ENCODE data around the gene LY6G6C.
A peak's percentile ranks its signal among the peaks of the same experiment; 100 is the strongest.

Gene LY6G6C

GRCh38 chr6:31740397-31741223, 19.1 kb upstream of the LY6G6C start:
- no peak for DNase-seq

- peak; percentile 100 for DNase-seq
These were observed 18.3 kb upstream of the LY6G6C start, which contains the start of gene MSH5 for GRCh38 chr6:31739639-31740396. Gene MSH5 (plus strand): TSS chr6:31740005. CDS start chr6:31740467, 462 bp downstream.

DNA sequence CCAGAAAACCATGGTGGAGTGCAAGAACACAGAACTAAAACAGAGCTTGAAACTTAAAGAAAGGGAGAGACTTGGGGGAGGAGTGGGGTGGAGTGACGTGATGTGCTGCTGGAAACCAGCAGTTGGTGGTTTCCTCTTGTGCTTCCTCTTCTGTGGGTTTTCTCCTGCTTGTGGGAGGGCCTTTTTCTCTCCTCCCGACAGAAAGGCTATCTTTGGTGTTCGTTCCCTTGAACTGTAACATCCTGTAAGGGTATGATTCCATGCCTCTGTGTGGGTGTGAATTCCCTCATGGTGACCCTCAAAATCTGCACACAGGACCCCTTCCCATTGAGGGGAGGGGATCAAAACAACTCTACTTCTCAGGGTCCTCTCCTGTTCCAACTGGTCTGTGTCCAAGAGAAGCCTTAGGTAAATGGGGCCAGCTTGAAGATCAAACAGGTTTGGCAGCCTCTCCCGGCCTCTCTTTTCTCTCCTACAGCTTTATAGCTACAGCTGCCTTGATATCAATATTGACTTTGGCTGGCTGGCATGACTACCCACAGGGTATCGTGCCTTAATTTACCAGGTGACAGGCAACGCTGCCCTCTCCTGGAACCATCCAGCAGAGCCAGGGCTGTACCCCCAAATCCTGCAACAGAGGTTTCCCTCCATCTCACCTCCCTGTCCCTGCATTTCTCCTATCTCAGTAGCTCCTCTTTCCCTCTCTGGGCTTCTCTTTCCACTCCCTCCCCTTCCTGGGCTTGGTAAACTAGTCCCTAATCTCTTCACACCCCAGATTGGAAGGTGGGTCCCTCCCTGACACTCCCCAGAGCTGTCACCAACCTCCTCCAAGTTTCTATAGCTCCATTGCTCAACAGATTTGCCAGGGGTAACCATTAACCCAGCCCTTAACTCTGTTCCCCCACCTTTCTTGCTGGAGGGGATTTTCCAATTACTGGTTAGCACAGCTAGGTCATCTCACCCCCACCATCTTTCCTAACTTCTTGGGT, 16.7 kb upstream of the LY6G6C start:
- DNase-seq: peak; percentile 81

DNA sequence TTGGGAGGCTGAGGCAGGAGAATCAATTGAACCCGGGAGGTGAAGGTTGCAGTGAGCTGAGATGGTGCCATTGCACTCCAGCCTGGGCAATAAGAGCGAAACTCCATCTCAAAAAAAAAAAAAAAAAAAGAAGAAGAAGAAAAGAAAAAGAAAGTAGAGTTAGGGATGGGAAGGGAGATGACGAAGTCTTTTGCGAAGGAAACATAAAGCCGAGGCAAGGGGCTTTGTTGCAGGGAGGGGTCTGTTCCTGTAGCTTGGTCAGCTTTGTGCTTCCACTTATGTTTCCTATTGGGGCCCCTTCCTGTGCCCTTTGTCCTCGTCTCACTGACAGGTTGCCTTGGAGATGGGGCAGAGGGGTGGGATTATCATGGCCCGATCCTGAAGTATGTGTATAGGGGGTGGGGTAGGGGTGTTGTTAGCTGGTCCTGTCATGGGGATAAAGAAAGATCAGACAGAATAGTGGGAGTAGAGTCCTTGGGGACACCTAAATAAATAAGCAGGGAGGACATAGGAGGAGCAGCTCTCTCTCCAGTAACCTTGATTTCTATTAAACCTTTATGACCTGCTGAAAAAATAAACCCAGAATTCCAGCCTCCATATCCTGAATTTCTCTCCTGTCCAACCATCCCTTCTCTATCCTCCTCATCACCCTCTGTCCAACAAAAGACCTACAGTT, 15.9 kb upstream of the LY6G6C start:
- DNase-seq: no peak

DNA sequence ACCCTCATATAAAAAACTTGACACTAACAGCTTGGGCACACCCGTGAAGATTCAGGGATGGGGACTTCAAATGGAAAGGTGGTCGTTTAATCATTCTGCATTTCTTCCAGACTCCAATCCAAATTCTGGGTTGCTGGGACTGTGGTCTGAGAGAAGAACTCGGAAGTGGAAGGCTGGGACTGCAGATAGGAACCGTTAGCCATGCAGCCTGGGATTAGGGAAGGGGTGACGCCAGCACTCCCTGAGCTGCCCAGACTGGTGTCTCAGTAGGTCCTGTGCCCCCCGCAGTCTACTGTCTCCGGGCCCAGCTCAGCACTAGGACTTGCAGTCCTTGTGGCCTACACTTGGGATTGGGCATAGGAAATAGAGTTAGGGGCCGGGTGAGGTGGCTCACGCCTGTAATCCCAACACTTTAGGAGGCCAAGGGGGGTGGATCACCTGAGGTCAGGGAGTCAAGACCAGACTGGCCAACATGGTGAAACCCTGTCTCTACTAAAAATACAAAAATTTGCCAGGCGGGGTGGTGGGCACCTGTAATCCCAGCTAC, 15.3 kb upstream of the LY6G6C start:
- DNase-seq: no peak

- DNase-seq: peak; percentile 91
These were observed 14.6 kb upstream of the LY6G6C start, which contains the start of gene CLIC1 for GRCh38 chr6:31736021-31736767. Gene CLIC1 (minus strand): TSS chr6:31736530. CDS start chr6:31736300, 230 bp downstream.

DNA sequence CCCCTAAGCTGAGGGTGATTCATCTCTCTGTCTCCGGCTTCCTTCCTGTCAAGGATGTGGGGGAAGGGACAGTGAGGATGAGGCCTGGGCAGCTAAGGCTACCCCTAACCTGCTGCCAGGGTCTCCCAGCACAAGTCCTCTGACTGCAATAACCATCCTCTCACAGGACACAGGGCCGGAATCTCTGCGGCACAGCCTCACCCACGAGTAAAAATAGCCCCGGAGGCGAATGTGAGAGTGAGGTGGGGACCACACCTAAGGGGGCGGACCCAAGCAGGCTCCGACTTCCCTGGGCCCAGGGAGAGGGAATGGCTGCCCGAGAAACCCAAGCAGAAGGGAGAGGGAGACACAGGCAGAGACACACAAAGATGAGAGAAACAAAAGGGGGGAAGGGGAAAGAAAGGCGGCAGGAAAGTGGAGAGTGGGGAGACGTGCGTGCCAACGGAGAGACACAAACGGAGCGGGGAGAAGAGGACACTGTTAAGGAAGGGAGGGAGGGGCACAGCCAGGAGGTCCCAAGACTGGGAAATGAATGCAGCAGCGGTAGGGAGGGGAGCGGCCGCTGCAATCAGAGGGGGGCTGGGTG, 13.4 kb upstream of the LY6G6C start:
- peak; percentile 88 for DNase-seq

DNA sequence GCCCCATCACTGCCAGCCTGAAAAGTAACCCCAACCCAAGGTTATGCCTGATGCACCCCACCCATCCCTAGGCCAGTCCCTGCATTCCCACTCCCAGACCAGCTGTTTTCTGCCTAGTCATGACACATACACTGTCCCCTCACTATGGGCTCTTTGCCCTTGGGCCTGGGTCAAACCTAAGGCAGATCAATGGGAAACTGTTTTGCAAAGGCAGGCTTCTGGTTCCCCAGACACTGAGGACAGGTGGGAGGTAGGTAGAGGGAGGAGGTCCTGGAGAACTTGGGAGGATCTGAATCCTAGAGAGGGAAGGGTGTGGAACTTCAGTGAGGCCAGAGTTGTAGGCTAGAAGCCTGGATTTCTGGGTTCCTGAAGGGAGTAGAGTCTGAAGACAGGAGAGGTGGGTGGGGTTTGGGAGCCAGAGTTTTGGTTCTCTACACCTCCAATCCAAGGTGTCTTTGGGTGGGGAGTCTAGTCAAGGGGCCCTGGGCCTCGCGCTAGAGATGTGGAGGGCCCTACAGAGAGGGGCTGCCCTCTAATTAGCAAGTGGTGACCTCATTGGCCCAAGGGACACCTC, 12.8 kb upstream of the LY6G6C start:
- no peak for DNase-seq

- no peak for DNase-seq
These were observed 12.2 kb upstream of the LY6G6C start for GRCh38 chr6:31733734-31734133.

- no peak for DNase-seq
These were observed 10.5 kb upstream of the LY6G6C start for GRCh38 chr6:31732029-31732428.

- DNase-seq: peak; percentile 26
These were observed 9.1 kb upstream of the LY6G6C start for GRCh38 chr6:31730631-31731086.

DNA sequence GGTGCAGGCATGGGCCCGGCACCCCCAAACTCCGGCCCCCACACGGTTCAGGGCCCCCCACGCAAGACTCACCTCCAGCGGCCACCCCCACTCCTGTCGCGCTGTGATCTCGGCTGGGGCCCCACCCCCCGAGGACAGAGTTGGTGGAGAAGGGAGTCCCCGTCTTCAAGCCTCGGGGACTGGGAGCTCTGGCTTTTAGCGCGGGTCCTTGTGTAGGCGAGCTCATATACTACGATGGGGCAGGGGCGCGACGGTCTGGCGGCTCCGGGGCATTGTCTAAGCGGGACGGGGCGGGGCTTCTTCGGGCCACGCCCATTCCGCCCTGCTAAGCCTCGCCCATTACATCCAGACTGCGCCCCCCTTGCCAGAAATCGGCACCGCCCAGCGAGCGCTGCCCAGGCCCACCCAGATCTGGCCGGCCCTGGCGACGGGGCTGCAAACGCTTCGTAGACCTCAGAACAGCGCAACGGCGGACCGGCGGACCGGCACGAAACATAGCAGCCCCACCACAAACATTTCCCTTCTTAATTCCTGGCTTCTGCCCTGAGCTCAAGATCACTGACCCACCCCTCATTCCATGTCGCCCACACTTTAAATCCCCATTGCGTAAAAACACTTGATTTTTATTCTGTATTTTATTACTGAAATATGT, 8.6 kb upstream of the LY6G6C start:
- DNase-seq: peak; percentile 91

GRCh38 chr6:31729515-31729978, 8.0 kb upstream of the LY6G6C start:
- DNase-seq: peak; percentile 90

- DNase-seq: no peak
These were observed 7.4 kb upstream of the LY6G6C start, which contains the start of gene DDAH2 for GRCh38 chr6:31728767-31729514. Gene DDAH2 (minus strand): TSS chr6:31729299. CDS start chr6:31729161, 138 bp downstream.

DNA sequence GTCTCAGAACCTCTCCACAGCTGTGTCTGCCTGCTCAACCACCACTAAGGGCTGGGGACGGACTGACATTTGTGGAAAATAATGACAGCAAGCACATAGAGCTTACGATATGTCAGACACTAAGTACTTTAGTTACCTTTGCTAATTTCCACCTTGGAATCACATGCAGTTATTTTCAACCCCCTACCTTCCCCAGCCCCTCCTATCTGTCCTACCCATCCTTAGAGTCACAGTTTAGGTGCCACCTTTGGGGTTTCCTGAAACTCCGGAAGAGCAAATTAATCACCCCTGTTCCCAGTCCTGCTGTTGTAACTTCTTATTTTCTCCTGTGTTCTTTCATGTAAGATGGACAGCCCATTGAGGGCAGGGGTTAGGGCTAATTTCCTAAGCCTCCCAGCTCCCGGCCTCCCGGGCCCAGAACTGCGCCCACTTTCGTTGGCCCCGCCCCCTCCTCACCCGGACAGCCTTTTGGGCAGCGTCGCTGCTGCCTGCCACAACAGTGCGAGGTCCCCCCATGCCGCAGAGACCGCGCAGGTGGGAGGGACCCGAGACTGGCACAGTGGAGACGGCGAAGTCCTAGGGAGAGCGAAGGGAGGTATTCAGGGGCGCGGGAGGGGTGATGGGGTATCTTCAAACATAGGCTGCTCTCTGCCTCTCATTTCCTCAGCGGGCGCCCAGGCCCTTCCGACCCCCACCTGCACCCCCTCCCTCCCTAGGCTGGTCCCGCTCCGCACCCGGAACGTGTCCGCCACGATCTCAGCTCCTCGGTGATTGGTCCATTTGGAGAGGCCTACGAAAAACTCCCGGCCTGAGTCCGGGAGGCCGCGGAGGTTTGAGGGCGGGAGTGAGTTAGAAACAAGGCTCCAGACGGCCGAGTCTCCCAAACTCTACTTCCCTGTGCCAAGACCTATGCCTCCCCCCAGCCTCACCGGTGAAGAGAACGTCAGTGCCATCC, 6.4 kb upstream of the LY6G6C start:
- no peak for DNase-seq

- DNase-seq: no peak
These were observed 5.6 kb upstream of the LY6G6C start for GRCh38 chr6:31727034-31727716.

Data from EL (cell line).